GM10266 (cell line): Measurements from ENCODE around the gene DVL2.

Source experiments
- DNase-seq: peaks from one replicate; pipeline ENCODE4 v3.0.0; 2012; ENCODE audit errors: extremely low spot score
- CTCF ChIP-seq: IDR thresholded peaks from 2 replicates; pipeline ENCODE4 v1.5.1; 2012; ENCODE audit warnings: mild to moderate bottlenecking, low read depth; ENCODE audit not compliant: control insufficient read depth, insufficient read depth; ENCODE audit errors: missing control alignments

The DVL2 gene

GRCh38 chr17:7204828-7205461 lies 29.4 kb downstream of the DVL2 start:
- TF ChIP-seq CTCF, result no peak
- DNase-seq, result peak; percentile 99

DNA sequence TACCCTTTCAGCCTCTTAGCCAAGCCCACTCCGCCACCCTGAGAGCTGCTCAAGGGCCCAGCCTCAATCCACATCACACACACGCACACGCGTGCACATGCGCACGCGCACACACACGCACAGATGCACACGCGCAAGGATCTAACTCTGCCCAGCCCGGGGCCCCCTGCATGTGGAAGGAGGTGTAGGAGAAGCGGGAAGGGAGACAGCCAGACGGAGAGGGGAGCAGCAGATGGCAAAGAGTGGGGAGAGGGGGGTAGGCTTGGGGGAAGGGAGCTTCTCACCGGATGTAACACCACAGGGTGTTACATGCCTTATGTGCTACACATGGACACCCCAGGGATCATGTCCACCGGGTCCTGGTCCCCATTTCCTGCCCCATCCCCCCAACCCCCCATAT lies 30.0 kb downstream of the DVL2 start:
- no peak for TF ChIP-seq CTCF
- DNase-seq, result no peak

DNA sequence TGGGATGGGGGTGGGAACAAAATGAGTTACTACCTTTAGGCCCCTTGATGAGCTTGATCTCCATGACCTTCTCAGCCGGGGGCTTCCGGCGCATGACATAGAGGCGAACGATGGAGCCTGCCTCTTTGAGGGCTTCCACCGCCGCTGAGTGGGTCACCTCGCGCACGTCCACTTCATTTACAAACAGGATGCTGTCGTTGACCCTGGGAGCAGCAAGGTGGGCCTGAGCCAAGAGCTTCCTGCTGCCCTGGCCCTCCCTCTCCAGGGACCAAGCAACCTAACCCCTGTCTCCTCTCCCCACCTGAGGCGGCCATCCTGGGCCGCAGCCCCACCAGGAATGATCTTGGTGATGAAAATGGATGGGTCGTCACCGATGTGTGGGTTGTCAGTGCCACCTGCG lies 30.9 kb downstream of the DVL2 start:
- DNase-seq, result no peak
- no peak for TF ChIP-seq CTCF

DNA sequence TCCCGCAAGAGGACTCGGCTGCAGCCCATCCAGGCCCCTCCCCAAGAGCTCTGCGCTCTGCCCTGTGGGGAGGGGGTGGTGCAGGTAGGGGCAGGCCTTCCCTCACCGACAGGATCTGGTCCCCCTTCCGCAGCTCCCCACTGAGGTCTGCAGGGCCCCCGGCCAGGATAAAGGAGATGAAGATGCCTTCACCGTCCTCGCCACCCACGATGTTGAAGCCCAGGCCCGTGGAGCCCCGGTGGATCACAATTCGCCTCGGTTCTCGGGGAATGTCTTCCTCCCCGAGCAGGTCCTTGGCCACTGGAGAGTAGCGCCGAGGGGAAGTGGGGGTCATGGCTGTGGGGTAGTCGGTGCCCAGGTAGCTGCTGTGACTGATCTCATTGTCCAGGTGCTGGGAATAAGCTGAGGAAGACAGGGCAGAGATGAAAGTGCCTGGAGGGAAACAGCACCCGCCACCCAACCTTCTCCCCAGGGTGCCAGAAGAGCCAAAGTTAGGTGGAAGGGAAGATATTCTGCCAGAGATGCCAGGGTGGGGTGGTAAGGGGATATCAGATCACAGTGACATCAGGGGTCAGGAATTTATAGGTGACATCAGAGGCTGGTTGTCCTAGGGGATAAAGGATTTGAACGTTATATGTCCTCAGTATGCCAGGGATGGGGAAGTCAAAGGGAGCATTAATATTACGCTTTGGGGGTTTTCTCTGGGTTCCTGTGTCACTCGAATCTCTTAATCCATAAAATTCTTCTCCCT lies 37.5 kb downstream of the DVL2 start:
- TF ChIP-seq CTCF, result no peak
- DNase-seq, result no peak

DNA sequence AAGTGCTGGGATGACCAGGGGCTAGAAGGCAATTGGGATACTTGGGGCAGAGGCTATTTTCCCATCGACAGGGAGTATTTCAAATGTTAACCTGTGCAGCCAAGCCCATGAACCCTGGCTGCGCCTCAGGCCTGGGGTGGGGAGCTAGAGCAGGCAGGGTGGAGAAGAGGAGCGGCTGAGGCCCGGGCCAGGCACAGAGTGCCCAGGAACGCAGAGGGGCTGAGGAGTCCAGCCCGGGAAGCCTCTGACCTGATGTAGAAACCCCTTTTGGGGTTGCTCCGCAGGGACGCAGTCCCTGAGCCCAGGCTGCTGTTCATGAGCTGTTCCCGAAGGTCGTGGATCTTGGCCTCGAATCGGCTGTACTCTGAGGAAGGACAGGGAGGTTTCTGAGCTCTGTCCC lies 38.3 kb downstream of the DVL2 start:
- no peak for TF ChIP-seq CTCF
- DNase-seq, result no peak

DNA sequence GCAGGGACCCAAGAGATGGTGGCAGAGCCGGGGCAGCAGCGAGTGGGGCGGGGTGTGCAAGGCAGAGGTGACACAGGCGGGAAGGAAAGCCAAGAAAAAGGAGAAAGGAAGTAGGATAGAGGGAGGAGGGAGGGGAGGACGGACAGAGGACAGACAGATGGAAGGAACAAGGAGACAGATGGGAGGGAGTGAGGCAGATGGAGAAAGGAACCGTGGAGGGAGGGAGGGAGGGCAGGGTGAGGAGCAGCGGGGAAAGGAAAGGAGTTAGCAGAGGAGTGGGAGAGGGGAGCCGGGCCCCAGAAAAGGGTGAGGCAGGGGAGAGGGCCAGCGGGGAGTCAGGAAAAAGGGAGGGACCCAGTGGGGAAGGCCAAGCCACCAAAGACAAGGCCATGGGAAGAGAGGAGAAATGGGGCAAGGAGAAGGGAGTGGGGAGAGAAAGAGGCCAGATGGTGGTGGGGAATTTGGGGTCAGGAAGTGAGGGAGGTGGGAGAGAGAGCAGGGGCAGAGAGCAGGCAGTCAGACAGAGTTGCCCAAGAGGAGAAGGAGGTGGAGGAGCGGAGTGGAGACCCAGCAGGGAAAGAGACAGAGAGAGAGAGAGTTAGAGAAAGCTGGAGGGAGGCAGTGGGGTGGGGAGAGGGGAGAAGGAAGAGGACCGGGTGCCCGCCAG lies 41.9 kb downstream of the DVL2 start:
- no peak for DNase-seq
- no peak for TF ChIP-seq CTCF
